DMS53 treated with DMSO at 0.1 percent for 48 hours (cell line): ENCODE measurements around the gene PRG2.
"Not testable (repeated sequence)": the region's sequence is repeated elsewhere in the genome, so short reads cannot be mapped to it uniquely, and the experiment has no call there.

ENCODE experiments used
- DNase-seq: peaks from one replicate; lab custom pipeline; 2025; ENCODE audit not compliant: unreplicated experiment; lab: John Stamatoyannopoulos, UW

PRG2 gene

GRCh38 chr11:57348636-57349313 lies 41.7 kb downstream of the PRG2 start:
- no peak for DNase-seq

- no peak for DNase-seq
These were observed 42.4 kb downstream of the PRG2 start for GRCh38 chr11:57348052-57348451.

- no peak for DNase-seq
These were observed 43.1 kb downstream of the PRG2 start for GRCh38 chr11:57347336-57347735.

- DNase-seq = peak; percentile 42
These were observed 44.8 kb downstream of the PRG2 start for GRCh38 chr11:57345555-57346211.

GRCh38 chr11:57344826-57345225 lies 45.6 kb downstream of the PRG2 start:
- no peak for DNase-seq

- DNase-seq = no peak
These were observed 46.6 kb downstream of the PRG2 start for GRCh38 chr11:57343825-57344224.

- DNase-seq = no peak
These were observed 47.7 kb downstream of the PRG2 start for GRCh38 chr11:57342702-57343101.

- no peak for DNase-seq
These were observed 49.1 kb downstream of the PRG2 start for GRCh38 chr11:57341250-57341808.

- no peak for DNase-seq
These were observed 50.3 kb downstream of the PRG2 start for GRCh38 chr11:57340039-57340615.

GRCh38 chr11:57339328-57339727 lies 51.1 kb downstream of the PRG2 start:
- DNase-seq = no peak

GRCh38 chr11:57338142-57338541 lies 52.3 kb downstream of the PRG2 start, which contains the start of gene P2RX3:
Gene P2RX3, plus strand, starts transcription at chr11:57338352. Its CDS starts 199 bp downstream, at chr11:57338551.
- DNase-seq = no peak

GRCh38 chr11:57336856-57337255 lies 53.6 kb downstream of the PRG2 start:
- not testable (repeated sequence) for DNase-seq
